HG03558 (cell line): ENCODE measurements around the gene TRAF3.
A peak's percentile ranks its signal among the peaks of the same experiment; 100 is the strongest.
"Not testable (repeated sequence)": the region's sequence is repeated elsewhere in the genome, so short reads cannot be mapped to it uniquely, and the experiment has no call there.

Source experiments
- ATAC-seq: cut with Tn5 transposase; IDR thresholded peaks from one replicate; pipeline ENCODE4 v1.9.1; 2021; ENCODE audit warnings: moderate number of reproducible peaks; ENCODE audit not compliant: unreplicated experiment; ENCODE audit errors: extremely low read depth

The TRAF3 gene

DNA sequence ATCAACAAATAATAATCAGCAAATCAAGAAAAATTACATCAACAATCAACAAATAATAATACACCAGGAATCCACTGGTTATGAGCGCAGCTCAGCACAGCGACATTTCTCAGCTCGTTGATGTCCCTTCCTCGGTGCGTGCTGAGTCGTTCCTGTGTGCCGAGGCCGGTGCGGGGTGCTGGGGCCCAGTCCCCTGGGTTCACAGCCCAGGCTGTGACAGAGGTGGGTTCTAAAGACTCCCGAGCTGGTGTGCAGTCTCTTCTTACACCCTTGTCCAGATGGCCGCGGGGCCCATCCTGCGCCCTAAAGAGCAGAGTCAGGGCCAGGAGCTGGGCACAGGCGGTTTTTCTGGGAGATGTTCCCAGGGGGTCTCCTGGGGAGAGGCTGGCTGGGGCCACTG lies 26.9 kb upstream of the TRAF3 start:
- no peak for ATAC-seq

DNA sequence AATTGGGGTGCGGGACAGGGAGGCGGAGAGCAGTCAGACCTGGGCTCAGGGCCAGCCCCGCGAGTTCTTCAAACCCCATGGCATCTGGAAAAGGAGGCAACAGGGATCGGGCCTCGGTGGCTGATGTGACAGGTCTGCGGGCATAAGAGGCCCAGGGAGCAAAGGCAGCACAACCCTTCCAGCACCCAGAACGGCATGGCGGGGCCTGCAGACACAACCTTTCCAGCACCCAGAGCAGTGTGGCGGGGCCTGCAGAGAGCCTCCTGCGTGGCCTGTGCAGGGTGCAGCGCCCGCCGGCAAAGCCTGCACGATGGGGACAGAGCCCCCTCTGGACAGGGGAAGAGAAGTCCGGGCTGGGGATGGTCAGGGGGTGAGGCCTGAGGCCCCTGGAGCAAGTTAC lies 26.2 kb upstream of the TRAF3 start:
- ATAC-seq, result no peak

- no peak for ATAC-seq
These were observed 24.9 kb upstream of the TRAF3 start for GRCh38 chr14:102752239-102752847.

DNA sequence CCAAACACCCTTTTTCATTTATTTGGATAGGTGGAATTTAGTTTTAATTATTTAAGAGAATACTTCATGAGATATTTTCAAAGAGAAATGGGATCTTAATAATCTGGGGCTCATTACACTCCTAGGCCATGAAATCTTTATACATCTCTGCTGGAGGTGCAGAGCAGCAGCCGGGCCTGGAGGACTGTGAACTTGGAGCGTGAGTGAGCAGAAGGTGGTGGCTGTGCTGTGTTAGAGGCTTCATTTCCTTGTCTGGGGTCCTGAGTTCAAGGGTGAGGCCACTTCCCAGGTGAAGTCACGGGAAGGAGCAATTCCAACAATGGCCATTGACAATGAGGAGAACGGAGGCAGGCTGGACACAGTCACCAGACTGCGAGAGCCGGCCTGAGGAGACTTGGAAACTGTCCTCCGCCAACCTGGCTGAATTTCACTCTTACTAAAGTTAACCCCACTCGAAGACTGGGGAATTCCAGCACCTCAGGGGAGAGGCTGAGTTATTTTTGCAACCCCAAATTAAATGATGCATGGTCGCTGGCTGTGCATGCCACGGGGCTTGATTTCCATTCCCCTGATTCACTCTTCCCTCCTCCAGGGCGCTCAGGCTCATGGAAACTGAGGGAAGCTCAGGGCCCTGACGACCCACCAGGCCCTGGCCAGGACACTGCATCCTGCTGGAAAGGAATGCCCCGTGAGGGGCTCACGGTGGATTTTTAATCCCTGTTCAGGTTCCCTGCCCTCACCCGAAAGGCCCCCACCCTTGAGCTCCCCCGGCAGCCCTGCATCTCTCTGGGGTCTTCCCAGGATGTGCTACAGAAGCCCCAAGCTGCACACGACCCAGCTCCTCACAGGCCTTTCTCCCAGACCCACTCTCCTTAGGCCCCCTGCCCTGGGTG lies 22.6 kb upstream of the TRAF3 start:
- no peak for ATAC-seq

- no peak for ATAC-seq
These were observed 19.6 kb upstream of the TRAF3 start for GRCh38 chr14:102757646-102758045.

GRCh38 chr14:102758087-102758486 lies 19.2 kb upstream of the TRAF3 start:
- no peak for ATAC-seq

GRCh38 chr14:102759456-102760187 lies 17.6 kb upstream of the TRAF3 start:
- no peak for ATAC-seq

DNA sequence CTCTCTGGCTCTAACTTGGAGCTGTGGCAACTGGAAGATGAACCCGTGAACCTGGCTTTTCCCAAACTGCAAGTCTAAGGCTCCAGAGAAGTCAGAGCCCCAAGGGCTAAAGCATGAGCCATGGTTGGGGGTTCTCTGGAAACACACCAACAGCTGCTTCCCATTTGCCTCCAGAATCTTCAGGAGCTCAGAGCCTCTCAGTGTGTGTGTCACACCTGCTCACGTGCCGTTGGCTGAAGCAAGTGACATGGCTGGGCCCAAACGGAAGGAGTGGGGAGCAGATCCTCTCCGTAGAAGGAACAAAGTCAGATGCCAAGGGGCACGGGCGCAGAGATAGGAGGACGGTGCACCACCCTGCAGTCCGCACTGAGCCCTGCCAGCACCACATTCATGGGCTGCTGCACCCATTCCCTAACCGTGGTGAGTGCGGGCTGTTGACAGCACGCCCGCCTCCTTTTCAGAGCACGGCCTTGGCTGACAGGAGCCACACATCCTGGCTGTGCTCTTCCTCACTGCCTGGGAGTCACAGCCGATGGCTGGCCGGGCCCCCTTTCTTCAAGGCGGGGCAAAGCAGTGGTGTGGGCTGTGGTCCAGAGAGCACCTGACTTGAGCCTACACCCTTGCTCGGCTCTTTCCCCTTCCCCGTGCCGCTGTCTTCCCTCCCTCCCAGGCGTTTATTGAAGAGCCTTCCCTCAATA lies 16.6 kb upstream of the TRAF3 start:
- ATAC-seq, result no peak

GRCh38 chr14:102761206-102761605 lies 16.0 kb upstream of the TRAF3 start:
- no peak for ATAC-seq

DNA sequence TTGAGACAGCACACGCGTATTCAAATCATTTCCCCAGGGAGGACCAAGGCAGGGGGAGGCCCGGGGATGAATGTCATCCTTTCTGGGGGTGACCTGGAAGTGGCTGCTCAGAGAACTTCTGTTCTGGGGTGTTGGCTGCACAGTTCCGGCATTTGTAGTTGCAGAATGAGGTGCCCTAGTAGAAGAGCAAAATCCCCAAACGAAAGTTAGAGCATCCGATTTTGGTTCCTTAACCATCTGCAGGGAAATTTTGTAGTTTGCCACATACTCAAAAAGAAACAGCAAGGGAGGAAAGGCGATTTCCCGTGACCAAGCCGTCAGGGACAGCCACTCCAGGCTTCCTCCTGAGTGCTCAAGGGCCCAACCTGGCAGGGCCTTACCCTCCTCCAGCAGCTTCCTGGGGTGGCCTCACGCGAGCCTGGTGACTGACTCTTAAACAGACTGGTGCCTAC lies 13.0 kb upstream of the TRAF3 start:
- ATAC-seq, result no peak

GRCh38 chr14:102765770-102766169 lies 11.5 kb upstream of the TRAF3 start:
- not testable (repeated sequence) for ATAC-seq

DNA sequence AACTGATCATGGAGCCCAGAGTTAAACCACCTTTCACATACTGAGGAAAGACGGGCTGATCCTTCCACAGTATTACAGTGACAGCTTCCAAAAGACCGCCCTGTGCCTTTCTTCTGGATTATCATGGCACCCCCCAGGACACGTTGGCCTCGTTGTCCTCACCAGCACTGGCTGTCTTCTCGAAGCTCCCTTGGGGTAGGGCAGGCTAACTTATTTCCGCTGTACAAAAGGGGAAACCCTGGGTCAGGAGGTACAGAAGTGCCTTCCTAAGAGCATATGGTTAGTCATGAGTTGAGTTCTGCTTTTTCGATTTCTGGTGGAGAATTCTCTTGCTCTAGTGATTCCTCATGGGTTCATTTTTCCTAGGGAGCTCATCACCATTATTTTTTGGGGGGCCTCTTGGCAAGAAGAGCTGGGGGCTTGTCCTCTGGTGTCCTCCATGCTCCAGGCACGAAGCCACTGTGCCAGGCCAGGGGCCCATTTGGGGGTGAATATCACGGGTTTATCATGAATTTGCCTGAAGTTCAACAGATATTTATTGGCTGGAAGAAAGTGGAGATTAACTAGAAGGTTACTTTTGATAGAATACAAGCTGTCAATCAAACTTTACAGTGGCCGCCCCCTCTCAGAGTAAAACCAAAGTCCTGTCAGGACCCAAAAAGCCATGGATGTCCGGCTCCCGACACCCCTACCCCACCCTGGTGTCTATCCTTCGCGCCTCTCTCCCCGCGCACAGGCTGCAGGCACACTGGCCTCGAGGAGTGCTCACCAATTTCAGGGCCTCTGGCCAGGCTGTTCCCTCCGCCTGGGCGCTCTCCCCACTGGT lies 8.8 kb upstream of the TRAF3 start:
- ATAC-seq, result peak; percentile 39

DNA sequence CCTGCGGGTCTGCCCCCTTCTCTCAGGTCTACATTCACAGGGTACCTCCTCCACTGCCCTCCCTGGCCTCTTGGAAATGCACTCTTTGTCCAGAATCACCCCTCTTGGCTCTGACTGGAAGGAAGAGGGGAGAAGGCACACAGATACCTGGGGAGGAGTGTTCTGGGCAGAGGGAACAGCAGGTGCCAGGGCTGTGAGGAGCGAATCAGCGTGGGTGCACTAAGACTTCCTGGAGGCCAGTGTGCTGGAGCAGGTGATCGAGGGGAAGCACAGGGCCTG lies 8.3 kb upstream of the TRAF3 start:
- ATAC-seq, result no peak

- ATAC-seq, result no peak
These were observed 6.8 kb upstream of the TRAF3 start for GRCh38 chr14:102770147-102771123.

DNA sequence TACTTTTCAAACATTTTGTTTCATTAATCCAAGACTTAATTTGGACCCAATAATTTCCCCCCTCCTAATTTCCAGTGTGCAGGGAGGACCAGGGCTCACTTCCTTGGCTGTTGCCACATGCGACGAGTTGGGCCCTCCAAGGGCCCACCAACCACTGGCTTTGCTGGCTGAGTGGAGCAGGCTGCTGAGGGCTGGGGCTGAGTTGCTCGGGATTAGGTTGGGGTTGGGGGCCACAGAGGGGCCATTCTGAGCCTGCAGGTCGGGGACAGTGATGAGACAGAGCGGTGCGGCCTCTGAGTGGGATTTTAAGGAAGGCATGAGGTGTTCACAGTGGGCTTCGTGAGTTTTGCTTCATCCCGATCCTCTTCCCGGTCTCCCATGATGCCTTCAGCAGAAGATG lies 6.1 kb upstream of the TRAF3 start:
- no peak for ATAC-seq

DNA sequence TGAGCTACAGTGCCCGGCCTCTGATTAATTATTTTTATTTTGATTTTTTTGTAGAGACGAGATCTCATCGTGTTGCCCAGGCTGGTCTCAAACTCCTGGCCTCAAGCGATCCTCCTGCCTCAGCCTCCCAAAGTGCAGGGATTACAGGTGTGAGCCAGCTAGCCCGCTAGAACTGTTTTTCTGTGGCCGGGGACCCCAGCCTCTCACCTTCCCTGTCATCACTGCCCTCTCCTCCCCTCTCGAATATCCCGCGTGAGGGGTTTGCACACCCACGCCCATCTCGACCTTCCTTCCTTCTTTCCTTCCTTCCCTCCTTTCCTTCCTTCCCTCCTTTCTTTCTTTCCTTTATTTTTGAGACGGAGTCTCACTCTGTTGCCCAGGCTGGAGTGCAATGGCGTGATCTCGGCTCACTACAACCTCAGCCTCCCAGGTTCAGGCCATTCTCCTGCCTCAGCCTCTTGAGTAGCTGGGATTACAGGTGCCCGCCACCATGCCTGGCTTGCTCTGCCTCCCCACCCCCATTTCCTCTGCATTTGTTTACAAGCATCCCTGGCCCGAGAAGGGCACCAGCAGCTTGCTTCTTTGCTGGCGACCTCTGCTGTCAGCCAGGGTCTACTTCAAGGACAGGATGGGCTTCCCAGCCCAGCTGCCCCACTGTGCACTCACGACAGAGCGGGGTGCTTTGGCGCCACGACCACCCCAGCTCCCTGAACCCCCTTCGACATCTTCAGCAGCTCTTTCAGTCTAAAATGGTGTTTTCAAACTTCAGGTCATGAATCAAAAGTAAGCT lies 4.3 kb upstream of the TRAF3 start:
- no peak for ATAC-seq

DNA sequence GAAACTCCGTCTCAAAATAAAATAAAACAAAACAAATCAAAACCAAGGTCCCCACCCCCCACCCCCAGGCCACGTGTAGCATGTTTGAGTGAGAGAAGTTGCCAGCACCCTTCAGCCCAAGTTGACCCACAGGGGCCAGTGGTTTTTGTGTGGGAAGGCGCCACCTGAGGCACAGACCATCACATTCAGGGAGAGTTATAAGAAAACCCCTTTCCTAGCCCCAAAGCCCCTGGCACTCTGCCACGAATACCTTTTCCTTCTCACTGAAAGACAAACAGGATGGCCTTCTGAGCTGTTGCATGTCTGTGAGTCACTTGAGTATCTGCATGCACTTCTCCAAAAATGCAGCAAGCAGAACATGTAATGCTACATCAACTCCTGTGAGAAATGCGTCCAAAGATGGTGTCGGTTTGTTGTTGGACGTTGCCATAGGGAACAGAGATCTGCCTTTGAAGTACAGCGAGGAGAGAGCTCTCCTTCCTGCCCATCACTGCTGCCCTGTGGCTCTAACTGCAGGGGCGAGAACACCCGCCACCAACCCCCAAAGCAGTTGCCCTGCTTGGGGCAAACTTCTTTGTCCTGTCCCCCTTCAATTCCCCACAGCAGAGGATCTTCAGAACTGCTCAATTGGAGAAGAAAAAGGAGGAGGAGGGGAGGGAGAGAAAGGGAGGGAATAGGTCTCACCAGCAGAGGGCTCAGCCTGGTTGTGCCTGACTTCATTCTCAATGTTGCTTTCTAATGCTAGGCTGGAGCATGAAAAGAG lies 2.7 kb upstream of the TRAF3 start:
- no peak for ATAC-seq
